Fibroblast of pulmonary artery (primary cell): Measurements from ENCODE around the gene DACH2.

Source experiments
- DNase-seq: peaks from one replicate; pipeline ENCODE4 v3.0.0-alpha.2; 2010; ENCODE audit warnings: low read depth
- H3K4me3 ChIP-seq: replicated peaks from 2 replicates; pipeline ENCODE4 v1.5.1; 2011; ENCODE audit warnings: low read depth, mild to moderate bottlenecking, control low read depth, low read length, moderate library complexity
- CTCF ChIP-seq: IDR thresholded peaks from 2 replicates; pipeline ENCODE4 v1.5.1; 2011; ENCODE audit warnings: mild to moderate bottlenecking, control low read depth, low read length, inconsistent platforms; ENCODE audit errors: missing control alignments

Gene DACH2

GRCh38 chrX:86809651-86810050 lies 661.4 kb downstream of the DACH2 start:
- TF ChIP-seq CTCF, result no peak
- H3K4me3 ChIP-seq, result no peak overlapping the region
- no peak for DNase-seq

GRCh38 chrX:86829786-86830185 lies 681.5 kb downstream of the DACH2 start:
- no peak for DNase-seq
- TF ChIP-seq CTCF, result no peak
- H3K4me3 ChIP-seq, result no peak overlapping the region

GRCh38 chrX:86830685-86831084 lies 682.4 kb downstream of the DACH2 start:
- no peak overlapping the region for H3K4me3 ChIP-seq
- TF ChIP-seq CTCF, result no peak
- DNase-seq, result no peak

- no peak for DNase-seq
- no peak overlapping the region for H3K4me3 ChIP-seq
- no peak for TF ChIP-seq CTCF
These were observed 696.9 kb downstream of the DACH2 start for GRCh38 chrX:86845101-86845500.
